Activated naive CD4-positive, alpha-beta T cell treated with anti-CD3 and anti-CD28 coated beads for 36 hours (primary cell): ENCODE data around the gene SERPING1. TPM values are rescaled to one million over a fixed set of nuclear protein-coding genes. Genes with fewer than 3 reads are reported as not detected.

Experiments used
- CTCF ChIA-PET: fragments of 350-600 bp; sonication (Branson Sonifier 250); formaldehyde crosslinking; loops from one replicate; lab custom pipeline; 2021; ENCODE audit warnings: antibody characterized with exemption; lab: Charles Lee
- DNase-seq: peaks from one replicate; pipeline ENCODE4 v3.0.0-alpha.2; 2020
- H3K27ac Mint-ChIP-seq: one replicate; pipeline ENCODE4 v1.8.0; 2021; ENCODE audit warnings: mild to moderate bottlenecking, mixed read lengths
- H3K27me3 Mint-ChIP-seq: one replicate; pipeline ENCODE4 v1.8.0; 2021; ENCODE audit warnings: low read depth, mixed read lengths
- H3K36me3 Mint-ChIP-seq: one replicate; pipeline ENCODE4 v1.8.0; 2021; ENCODE audit warnings: low read depth, mixed read lengths
- H3K4me1 Mint-ChIP-seq: one replicate; pipeline ENCODE4 v1.8.0; 2021; ENCODE audit warnings: low read depth, mixed read lengths
- H3K4me3 Mint-ChIP-seq: one replicate; pipeline ENCODE4 v1.8.0; 2021; ENCODE audit warnings: mild to moderate bottlenecking, moderate library complexity, mixed read lengths
- H3K9me3 Mint-ChIP-seq: one replicate; pipeline ENCODE4 v1.8.0; 2021; ENCODE audit warnings: mixed read lengths
- intact Hi-C: fragments of 100-400 bp; cut with micrococcal nuclease; formaldehyde crosslinking; loops from one replicate; pipeline ENCODE4 v1.15.1; 2023
- total RNA-seq, 2 experiments: library from RNA; stranded (reverse); gene quantifications; one replicate each; pipeline ENCODE4 v1.2.3, GENCODE V29; 2021

Gene SERPING1
- total RNA-seq, 2 experiments from 2014 or later, result 0.17 to 0.43 TPM

DNA sequence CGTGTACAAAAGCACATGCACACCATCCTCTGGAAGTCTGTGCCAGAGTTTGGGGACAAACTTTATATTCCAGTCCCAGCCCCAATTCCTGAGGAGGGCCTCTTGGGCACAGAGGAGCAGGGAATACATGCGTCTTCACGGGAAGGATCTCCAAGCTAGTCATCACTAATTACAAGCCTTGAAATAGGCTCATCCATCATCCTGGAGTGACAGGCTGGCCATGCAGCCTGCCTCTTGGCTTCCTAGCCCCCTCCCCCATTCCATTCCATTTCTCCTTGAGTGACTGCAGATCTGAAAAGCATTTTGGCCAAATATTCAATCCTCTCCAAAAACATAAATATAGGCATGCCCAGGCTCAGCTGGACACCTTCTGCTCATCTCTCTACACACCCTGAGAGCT is 24.8 kb downstream of the SERPING1 start:
- Mint-ChIP-seq H3K4me1 (no peaks in the 10 kb centered on the region), H3K36me3 (no peaks in the 10 kb centered on the region), H3K27ac (no peak overlapping the region), H3K27me3 (peaks cover 5% of the 10 kb centered on the region), H3K4me3 (no peak overlapping the region), H3K9me3 (peaks cover 11% of the 10 kb centered on the region)
- intact Hi-C loops, result no loop called here
- CTCF ChIA-PET, result interaction anchor here (0.7 to 0.9 kb wide), 3 partner anchors 22 to 127 kb away, joined by 3 to 4 read pairs (median 3); partner anchors contain the start of gene UBE2L6
- no peak for DNase-seq

DNA sequence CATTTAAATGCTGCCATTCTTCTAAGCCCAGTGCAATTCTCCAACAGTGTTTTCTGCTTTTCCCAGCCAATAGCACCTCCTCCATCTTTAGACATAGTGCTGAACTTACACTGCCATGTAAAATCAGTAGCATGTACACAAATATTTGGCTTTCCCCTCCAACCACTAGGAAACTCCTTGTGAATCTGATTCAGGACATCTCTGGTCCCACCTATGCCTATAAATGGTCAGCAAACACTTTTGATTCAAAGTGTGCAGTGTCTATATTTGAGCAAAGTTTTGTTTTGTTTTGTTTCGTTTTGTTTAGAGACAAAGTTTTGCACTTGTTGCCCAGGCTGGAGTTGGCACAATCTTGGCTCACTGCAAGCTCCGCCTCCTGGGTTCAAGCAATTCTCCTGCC is 27.4 kb downstream of the SERPING1 start:
- Mint-ChIP-seq H3K9me3 (peaks cover 5% of the 10 kb centered on the region), H3K27me3 (peaks cover 5% of the 10 kb centered on the region), H3K27ac (no peak overlapping the region), H3K4me1 (no peaks in the 10 kb centered on the region), H3K4me3 (no peak overlapping the region), H3K36me3 (no peaks in the 10 kb centered on the region)
- DNase-seq, result no peak
- intact Hi-C loops, result no loop called here
- CTCF ChIA-PET, result interaction anchor here (2.6 kb wide), 1 partner anchor 13 kb away, joined by 7 read pairs; no protein-coding TSS in a partner anchor

DNA sequence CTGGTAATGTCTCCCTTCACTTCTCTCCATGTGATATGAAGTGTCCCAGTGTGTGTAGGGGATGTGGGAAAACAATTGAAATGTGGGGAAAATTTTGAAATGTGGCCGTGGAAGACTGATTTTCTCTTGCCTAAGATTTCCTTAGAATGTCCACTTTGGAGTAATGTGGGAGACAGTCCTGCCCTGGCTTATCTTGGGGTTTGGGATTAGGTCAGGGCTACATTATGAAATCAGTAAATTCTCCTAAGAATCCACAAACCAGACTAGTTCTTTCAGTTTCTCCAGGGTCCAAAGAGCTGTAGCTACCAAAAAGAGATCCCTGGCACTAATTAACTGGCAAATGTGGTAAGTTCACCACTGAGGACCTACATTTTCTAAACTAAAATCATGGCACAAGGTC is 29.4 kb downstream of the SERPING1 start:
- Mint-ChIP-seq H3K4me1 (no peaks in the 10 kb centered on the region), H3K9me3 (no peaks in the 10 kb centered on the region), H3K27me3 (peaks cover 7% of the 10 kb centered on the region), H3K27ac (no peak overlapping the region), H3K4me3 (no peak overlapping the region), H3K36me3 (no peaks in the 10 kb centered on the region)
- CTCF ChIA-PET, result interaction anchor here (1.2 to 2.6 kb wide), 3 partner anchors 11 to 59 kb away, joined by 3 to 7 read pairs (median 6); partner anchors contain the start of gene UBE2L6
- no peak for DNase-seq
- intact Hi-C loops, result no loop called here

DNA sequence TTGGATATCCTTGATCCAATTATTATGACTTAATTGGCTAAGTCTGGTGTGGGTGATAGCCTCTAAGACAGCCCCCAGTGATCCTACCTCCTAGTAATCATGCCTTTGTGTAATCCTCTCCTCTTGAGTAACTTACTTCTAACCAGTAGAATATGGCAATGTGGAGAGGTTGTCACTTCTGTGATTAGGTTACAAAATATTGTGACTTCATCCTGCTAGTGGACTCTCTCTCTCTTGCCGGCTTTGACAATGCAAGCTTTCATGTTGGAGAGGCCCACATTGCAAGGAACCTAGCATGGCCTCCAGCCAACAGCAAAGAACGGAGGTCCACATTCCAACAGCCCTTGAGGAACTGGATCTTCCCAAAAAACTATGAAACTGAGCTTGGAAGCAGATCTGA is 32.7 kb downstream of the SERPING1 start:
- no peak overlapping the region for H3K27ac Mint-ChIP-seq
- H3K4me1 Mint-ChIP-seq, result no peaks in the 10 kb centered on the region
- H3K27me3 Mint-ChIP-seq, result peaks cover 12% of the 10 kb centered on the region
- intact Hi-C loops, result no loop called here
- DNase-seq, result no peak
- H3K36me3 Mint-ChIP-seq, result no peaks in the 10 kb centered on the region
- H3K4me3 Mint-ChIP-seq, result no peak overlapping the region
- CTCF ChIA-PET, result interaction anchor here (1.3 to 4.0 kb wide), 2 partner anchors 10 to 14 kb away, joined by 5 to 26 read pairs; no protein-coding TSS in a partner anchor
- no peaks in the 10 kb centered on the region for H3K9me3 Mint-ChIP-seq

DNA sequence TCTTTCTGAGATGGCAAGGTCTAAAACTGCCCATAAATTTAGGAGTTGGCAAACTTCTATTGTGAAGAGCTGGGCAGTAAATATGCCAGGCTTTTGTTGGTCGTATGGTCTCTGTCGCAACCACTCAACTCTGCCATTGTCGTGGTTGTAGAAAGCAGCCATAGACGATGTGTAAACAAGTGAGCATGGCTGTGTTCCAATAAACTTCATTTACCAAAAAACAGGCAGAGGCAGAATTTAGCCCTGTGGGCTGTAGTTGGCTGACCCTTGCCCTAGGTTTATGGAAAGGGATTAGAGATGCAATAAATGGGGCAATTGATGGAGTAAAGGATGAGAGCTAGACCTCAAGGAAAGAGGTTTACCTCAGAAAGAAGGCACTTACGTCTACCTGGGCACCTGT is 34.6 kb downstream of the SERPING1 start:
- Mint-ChIP-seq H3K9me3 (no peaks in the 10 kb centered on the region), H3K36me3 (no peaks in the 10 kb centered on the region), H3K4me3 (no peak overlapping the region), H3K4me1 (no peaks in the 10 kb centered on the region), H3K27me3 (peaks cover 15% of the 10 kb centered on the region), H3K27ac (no peak overlapping the region)
- CTCF ChIA-PET, result interaction anchor here (0.6 to 4.0 kb wide), 5 partner anchors 8 to 75 kb away, joined by 3 to 26 read pairs (median 3); no protein-coding TSS in a partner anchor
- intact Hi-C loops, result no loop called here
- no peak for DNase-seq

DNA sequence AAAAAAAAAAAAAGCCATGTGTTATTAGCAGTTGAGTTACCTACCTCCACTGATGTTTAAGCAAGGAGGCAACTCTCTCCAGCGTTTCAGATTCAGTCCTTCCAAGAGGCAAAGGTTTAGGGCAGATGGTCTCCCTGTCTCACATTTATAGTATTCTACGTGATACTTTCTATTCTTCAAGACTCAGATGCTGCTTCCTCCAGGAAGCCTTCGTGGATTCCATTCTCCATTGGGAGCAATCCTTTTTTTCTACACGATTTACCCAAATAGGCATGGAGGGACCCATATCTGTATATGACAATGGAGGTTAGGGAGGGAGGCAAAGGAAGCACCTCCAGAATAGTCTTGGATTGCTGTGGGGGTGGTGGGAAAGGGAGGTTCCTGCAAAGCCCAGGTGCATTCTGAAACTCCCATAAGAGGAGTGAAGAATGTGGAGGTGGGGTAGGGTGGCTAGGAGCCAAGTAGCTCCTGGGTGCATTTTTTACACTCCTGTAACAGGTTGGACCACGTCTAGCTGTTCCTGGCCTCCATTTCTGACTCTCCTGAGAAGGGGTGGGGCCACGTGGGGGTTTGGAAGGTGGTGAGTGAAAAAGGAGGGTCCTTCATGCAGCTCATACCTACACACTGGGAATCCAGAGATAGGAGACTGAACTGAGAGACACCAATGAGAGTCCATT is 36.0 kb downstream of the SERPING1 start:
- Mint-ChIP-seq H3K4me3 (no peak overlapping the region), H3K36me3 (no peaks in the 10 kb centered on the region), H3K4me1 (peaks cover 6% of the 10 kb centered on the region), H3K9me3 (no peaks in the 10 kb centered on the region), H3K27me3 (peaks cover 17% of the 10 kb centered on the region), H3K27ac (no peak overlapping the region)
- CTCF ChIA-PET, result interaction anchor here (1.5 to 4.0 kb wide), 3 partner anchors 6 to 175 kb away, joined by 4 to 26 read pairs (median 10); no protein-coding TSS in a partner anchor
- intact Hi-C loops, result no loop called here
- no peak for DNase-seq

DNA sequence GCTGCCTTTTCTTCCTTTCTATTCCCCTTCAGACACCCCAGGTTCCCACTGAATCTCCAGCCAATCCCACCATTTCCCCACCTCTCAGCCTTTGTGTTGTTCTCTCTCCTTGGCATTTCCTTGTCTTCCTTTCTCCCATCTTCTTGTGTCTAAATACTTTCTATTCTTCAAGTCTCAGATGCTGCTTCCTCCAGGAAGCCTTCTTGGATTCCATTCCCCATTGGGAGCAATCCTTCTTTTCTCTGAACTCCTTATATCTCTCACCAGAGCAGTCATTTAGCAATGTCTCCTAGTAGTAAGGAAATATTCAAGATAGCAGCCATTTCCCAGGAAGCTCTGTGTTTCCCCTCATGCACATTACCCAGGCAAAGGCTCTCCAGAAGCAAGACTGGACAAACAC is 36.8 kb downstream of the SERPING1 start:
- peaks cover 17% of the 10 kb centered on the region for H3K27me3 Mint-ChIP-seq
- peaks cover 11% of the 10 kb centered on the region for H3K4me1 Mint-ChIP-seq
- no peak overlapping the region for H3K4me3 Mint-ChIP-seq
- intact Hi-C loops, result no loop called here
- no peaks in the 10 kb centered on the region for H3K36me3 Mint-ChIP-seq
- CTCF ChIA-PET, result interaction anchor here (1.5 to 1.8 kb wide), 2 partner anchors 10 to 176 kb away, joined by 4 to 10 read pairs; no protein-coding TSS in a partner anchor
- DNase-seq, result no peak
- H3K9me3 Mint-ChIP-seq, result no peaks in the 10 kb centered on the region
- H3K27ac Mint-ChIP-seq, result no peak overlapping the region

DNA sequence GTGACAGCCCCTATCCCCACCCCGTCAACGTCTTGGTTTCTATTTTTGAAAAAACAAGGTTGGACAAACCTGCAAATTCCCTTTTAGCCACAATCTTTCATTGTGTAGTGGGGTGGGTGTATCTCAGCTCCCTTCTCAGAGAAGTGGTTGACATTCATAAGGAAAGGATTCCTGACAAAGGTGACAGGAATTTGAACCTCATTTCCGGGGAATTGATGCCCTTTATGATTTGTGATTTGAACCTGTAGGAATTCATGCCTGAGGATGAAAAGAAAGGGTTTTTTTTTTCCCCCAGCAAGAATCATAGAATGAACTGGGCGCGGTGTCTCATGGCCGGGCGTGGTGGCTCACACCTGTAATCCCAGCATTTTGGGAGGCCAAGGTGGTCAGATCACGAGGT is 37.8 kb downstream of the SERPING1 start:
- H3K36me3 Mint-ChIP-seq, result no peaks in the 10 kb centered on the region
- peaks cover 21% of the 10 kb centered on the region for H3K27me3 Mint-ChIP-seq
- H3K9me3 Mint-ChIP-seq, result no peaks in the 10 kb centered on the region
- no peak for DNase-seq
- CTCF ChIA-PET, result interaction anchor here (1.5 to 1.6 kb wide), 2 partner anchors 9 to 177 kb away, joined by 4 to 8 read pairs; no protein-coding TSS in a partner anchor
- intact Hi-C loops, result no loop called here
- no peak overlapping the region for H3K27ac Mint-ChIP-seq
- peaks cover 18% of the 10 kb centered on the region for H3K4me1 Mint-ChIP-seq
- H3K4me3 Mint-ChIP-seq, result no peak overlapping the region

DNA sequence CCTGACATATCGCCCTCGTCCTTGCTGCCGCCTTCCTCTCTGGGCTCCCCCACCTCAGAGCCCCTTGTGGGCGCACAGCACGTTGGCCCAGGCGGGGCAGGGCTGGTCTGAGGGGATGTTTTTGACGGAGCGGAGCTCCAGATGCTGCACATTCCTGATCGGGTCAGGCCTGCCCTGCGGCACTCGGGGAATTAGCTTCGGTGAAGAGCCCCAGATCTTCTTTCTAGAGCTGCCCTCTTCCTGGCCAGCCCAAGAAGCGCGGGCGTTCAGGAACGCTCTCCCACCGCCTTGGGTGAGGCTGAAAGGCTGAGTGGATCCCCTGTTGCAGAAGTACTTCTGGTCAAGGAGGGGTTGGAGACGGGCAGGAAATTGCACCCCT is 40.1 kb downstream of the SERPING1 start:
- peaks cover 18% of the 10 kb centered on the region for H3K4me1 Mint-ChIP-seq
- DNase-seq, result no peak
- H3K27me3 Mint-ChIP-seq, result peaks cover 20% of the 10 kb centered on the region
- no peaks in the 10 kb centered on the region for H3K9me3 Mint-ChIP-seq
- H3K4me3 Mint-ChIP-seq, result peak overlapping the region; percentile 84
- intact Hi-C loops, result no loop called here
- no peak overlapping the region for H3K27ac Mint-ChIP-seq
- no peaks in the 10 kb centered on the region for H3K36me3 Mint-ChIP-seq
- CTCF ChIA-PET, result interaction anchor here (1.6 to 9.5 kb wide), 3 partner anchors 11 to 72 kb away, joined by 4 to 258 read pairs (median 7); partner anchors contain the start of gene UBE2L6

DNA sequence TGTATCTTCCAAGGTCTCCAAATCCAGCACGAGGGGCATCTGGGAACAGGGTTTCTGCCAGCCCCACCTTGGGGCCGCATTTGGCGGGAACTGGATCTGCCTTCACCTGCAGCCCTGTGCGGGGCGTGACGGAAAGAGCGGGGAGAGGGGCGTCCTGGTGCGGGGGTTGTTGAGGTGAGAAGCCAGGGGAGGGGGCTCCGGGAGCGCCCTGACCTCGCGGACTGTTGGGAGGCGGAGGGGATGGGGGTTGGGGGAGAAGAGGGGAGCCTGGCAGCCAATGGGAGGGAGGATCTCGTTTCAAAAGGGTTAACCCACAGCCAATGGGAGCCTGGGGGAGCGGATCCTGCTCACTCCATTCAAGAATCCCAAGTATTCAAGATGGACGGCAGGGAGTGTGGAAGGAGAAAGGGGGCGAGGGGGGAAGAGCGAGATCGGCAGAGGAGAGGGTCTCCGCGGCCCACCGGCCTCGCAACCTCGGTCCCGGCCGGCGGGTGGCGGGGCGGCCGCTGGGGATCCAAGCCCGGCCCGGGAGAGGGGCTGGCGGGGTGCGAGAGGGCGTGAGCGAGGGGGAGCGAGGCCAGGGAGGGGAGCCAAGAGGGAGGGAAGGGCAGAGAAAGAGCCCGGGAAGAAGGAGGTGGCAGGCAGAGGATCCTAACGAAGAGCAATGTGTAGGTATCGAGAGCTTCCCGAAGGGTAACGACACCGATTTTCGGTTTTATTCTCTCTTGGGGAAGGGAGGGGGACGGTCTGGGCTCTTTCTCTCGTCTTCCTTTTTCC is 40.7 kb downstream of the SERPING1 start:
- peak; percentile 22 for DNase-seq
- Mint-ChIP-seq H3K4me3 (peak overlapping the region; percentile 84), H3K36me3 (no peaks in the 10 kb centered on the region), H3K4me1 (peaks cover 18% of the 10 kb centered on the region), H3K27me3 (peaks cover 20% of the 10 kb centered on the region), H3K9me3 (no peaks in the 10 kb centered on the region), H3K27ac (no peak overlapping the region)
- intact Hi-C loops, result no loop called here
- CTCF ChIA-PET, result interaction anchor here (1.6 to 12.3 kb wide), 5 partner anchors 7 to 145 kb away, joined by 4 to 258 read pairs (median 26); partner anchors contain the start of gene UBE2L6

DNA sequence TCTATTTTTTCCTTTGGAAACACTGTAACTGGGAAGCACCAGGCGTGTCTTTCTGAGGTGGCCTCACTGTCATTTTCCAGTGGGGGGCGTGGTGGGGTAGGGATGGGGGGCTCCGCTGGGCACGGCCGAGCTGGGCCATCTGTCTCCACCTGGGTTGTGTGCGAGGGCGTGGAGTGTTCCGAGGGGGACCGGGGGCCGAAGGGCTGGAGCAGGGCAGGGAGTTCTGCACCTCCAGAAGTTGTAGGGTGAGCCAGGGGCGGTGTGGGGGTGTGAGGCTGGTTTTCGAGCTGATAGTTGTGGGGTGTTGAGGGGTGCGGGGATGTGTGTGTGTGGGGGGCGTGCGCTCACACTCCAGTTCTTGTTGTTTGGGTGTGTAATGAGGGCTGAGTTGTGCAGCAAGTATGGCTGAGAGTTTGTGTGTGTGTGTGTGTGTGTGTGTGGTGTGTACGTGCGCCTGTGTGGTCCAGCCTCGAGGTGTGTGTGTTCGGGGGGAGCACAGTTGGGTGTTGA is 41.4 kb downstream of the SERPING1 start:
- no peaks in the 10 kb centered on the region for H3K9me3 Mint-ChIP-seq
- H3K4me3 Mint-ChIP-seq, result peak overlapping the region; percentile 84
- intact Hi-C loops, result no loop called here
- peaks cover 18% of the 10 kb centered on the region for H3K4me1 Mint-ChIP-seq
- H3K27me3 Mint-ChIP-seq, result peaks cover 19% of the 10 kb centered on the region
- CTCF ChIA-PET, result interaction anchor here (1.0 to 12.3 kb wide), 8 partner anchors 8 to 300 kb away, joined by 3 to 258 read pairs (median 12); partner anchors contain the start of genes P2RX3 and UBE2L6
- DNase-seq, result peak; percentile 23
- H3K27ac Mint-ChIP-seq, result no peak overlapping the region
- H3K36me3 Mint-ChIP-seq, result no peaks in the 10 kb centered on the region
